GM19372 (cell line): ENCODE data around the gene LCN1.

Experiments used
- ATAC-seq: cut with Tn5 transposase; IDR thresholded peaks from one replicate; pipeline ENCODE4 v1.9.1; 2021; ENCODE audit warnings: mild to moderate bottlenecking, low read depth, moderate library complexity; ENCODE audit not compliant: unreplicated experiment

The LCN1 gene

GRCh38 chr9:135565636-135566035 is 44.4 kb downstream of the LCN1 start:
- no peak for ATAC-seq

GRCh38 chr9:135566552-135566951 is 45.3 kb downstream of the LCN1 start:
- no peak for ATAC-seq

GRCh38 chr9:135567311-135567710 is 46.1 kb downstream of the LCN1 start:
- no peak for ATAC-seq

DNA sequence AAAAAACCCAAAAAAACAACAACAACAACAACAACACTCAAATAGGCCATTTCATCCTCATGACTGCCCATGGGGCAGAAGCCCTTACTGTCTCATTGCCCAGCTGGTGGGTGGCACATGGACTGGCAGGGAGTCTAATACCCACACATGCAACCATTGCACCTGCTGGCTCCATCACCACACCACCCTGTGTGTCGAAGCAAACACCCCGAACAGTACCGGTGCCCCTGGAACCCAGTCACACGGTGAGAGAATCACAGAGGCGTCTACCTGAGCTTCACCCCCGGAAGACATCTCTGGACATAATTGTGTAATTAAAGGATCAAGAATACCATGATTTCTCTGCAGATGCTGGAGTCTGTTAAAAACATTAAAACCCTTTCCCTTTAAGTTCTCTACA is 46.8 kb downstream of the LCN1 start:
- ATAC-seq = no peak

DNA sequence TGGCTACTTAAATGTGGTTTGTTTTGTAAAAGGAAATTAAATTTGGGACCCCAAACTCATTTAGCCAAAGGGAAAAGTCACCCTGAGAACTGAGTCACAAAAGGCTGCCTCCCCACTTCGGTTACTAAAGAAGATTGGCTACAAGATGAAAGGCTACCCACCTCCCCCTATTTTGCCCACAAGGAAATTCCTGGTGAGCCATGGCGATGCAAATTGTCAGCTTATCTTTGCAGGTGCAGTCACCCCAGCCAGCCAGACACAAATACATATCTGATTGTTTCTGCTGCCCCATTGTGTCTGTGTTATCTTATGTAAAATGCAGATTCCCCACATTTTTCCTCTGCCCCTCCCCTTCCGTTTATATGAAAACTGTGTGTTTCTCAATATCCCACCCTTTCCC is 49.2 kb downstream of the LCN1 start:
- no peak for ATAC-seq

DNA sequence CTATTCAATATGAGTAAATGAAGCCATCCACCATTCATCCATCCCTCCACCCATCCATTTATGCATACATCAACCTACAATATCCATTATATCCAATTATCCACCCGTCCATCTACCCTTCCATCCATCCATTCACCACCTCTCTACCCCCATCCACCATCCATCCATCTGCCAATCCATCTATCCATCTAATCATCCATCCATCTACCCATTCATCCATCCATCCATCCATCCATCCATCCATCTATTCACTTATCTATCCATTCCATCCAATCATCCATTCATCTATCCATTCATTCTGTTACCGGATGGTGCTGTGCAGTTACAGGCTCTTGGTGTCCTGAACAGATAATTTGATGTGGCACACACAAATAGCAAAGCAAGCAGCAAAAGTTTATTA is 51.0 kb downstream of the LCN1 start:
- ATAC-seq = no peak

DNA sequence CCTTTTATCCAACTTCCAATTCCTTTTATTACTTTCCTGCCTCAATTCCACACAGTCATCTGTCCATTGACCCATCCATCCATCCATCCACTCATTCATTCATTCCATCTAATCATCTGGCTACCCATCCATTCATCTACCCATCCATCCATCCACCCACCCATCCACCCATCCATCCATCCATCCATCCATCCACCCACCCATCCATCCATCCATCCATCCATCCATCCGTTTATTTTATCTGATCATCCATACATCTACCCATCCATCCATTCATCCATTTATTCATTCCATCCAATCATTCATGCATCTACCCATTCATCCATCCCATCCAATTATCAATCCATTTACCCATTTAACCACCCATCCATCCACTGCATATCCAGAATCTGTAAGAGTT is 51.9 kb downstream of the LCN1 start:
- no peak for ATAC-seq

GRCh38 chr9:135574331-135574730 is 53.1 kb downstream of the LCN1 start:
- no peak for ATAC-seq

GRCh38 chr9:135574943-135575342 is 53.7 kb downstream of the LCN1 start:
- ATAC-seq = no peak
